ENCODE measurements around the gene MBD3L2.
"Not testable (repeated sequence)": the region's sequence is repeated elsewhere in the genome, so short reads cannot be mapped to it uniquely, and the experiment has no call there.

Gene MBD3L2

GRCh38 chr19:7049021-7049420, at the start of gene MBD3L2:
Gene MBD3L2 (plus strand): TSS chr19:7049321. CDS start chr19:7049374, 53 bp downstream.
- DNase-seq (ENCODE audit: low read depth) = not testable (repeated sequence)

GRCh38 chr19:6999933-7000332, 49.2 kb upstream of the MBD3L2 start:
- no peak for DNase-seq (ENCODE audit: low read depth)

GRCh38 chr19:7000333-7000732, 48.8 kb upstream of the MBD3L2 start:
- no peak for DNase-seq (ENCODE audit: low read depth)

- no peak for DNase-seq (ENCODE audit: low read depth)
Measured at GRCh38 chr19:7000816-7001215, 48.3 kb upstream of the MBD3L2 start.

GRCh38 chr19:7004313-7004931, 44.7 kb upstream of the MBD3L2 start:
- DNase-seq (ENCODE audit: low read depth) = no peak

DNA sequence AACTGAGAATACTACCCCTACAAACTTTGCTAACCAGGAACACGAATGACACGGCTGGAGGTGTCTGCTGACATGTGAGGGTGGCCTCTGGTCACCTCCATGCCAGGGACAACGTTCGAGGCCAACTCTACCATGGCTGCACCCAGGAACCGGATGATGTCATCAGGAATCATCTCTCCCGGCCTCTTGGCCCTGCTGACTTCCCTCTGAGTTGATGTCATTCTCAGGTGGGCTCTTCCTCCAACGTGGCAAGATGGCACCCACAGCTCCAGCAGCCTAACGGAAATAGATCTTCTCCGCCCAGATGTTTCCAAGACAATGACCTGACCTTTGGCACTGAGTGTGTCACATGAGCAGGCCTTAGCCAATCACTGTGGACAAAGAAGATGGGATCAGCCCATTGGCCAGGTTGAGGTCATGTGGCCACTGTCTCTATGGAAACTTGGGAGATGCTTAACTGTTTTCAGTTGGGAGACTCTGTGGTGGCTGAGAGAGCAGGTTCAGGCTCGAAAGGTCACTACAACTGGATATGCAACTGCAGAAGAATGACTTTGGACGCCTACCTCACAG, 42.9 kb upstream of the MBD3L2 start:
- DNase-seq (ENCODE audit: low read depth) = no peak

DNA sequence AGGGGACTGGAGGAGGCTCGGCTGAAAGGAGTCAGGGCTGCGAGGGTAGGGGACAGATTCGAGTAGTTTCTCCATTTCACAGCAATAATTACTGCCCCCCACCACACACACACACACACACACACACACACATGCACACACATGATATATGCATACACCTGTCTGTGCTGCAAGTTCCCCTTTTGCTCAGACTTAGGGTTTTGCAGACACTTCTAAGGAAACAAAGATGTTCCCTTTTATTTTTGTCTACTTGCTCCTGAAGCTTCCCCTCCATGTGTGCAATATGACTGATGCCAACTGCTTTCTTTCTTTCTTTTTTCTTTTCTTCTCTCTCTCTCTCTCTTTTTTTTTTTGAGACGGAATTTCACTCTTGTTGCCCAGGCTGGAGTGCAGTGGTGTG, 41.3 kb upstream of the MBD3L2 start:
- no peak for DNase-seq (ENCODE audit: low read depth)

GRCh38 chr19:7010722-7011593, 38.2 kb upstream of the MBD3L2 start:
- no peak for DNase-seq (ENCODE audit: low read depth)

- DNase-seq (ENCODE audit: low read depth) = no peak
Measured at GRCh38 chr19:7013678-7014077, 35.4 kb upstream of the MBD3L2 start.

DNA sequence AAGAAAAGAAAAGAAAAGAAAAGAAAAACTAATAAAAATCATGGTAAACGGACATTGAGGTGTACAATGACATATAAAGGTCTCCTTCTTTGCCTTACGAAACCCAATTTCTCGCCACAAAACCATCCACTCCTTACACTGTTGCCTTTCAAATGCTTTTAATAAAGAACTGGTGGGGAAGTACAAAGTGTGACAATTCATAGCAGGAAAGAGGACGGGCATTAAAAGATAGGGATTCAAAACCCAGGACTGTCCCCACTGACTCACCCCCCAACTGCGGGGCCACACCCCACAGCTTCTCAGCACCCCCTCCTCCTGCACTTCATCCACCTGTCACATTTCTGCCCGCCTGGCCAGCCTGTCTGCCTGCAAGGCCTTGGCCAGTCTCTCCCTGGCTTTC, 30.3 kb upstream of the MBD3L2 start:
- no peak for DNase-seq (ENCODE audit: low read depth)

DNA sequence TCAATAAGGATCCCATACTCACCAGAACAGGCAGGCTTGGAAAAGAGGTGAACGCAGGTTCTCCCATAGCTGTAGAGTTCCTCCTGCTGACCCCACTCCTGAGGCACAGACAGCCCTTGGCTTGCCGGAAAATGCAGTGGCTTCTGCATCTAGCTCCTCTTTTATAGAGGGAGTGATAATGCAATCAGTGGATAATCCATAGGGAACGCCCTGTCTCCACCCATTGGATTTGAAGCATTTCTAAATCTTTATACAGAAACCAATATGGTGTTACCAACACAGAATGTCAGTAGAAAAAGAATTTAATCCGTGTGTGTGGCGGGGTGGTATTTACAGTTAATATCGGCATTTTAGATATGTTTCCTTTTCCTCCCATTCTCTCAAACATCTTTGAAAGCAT, 27.8 kb upstream of the MBD3L2 start, which contains the start of gene MBD3L2B:
MBD3L2B (minus strand) TSS at position 101 of the 400 bp plus-strand sequence; CDS start at position 67, 34 bp downstream.
- DNase-seq (ENCODE audit: low read depth) = not testable (repeated sequence)

- DNase-seq (ENCODE audit: low read depth) = not testable (repeated sequence)
Measured at GRCh38 chr19:7028790-7029189, 20.3 kb upstream of the MBD3L2 start.

- not testable (repeated sequence) for DNase-seq (ENCODE audit: low read depth)
Measured at GRCh38 chr19:7030278-7030677, 18.8 kb upstream of the MBD3L2 start, which contains the start of gene MBD3L5. Gene MBD3L5 (plus strand): TSS chr19:7030578. CDS start chr19:7030612, 34 bp downstream.

GRCh38 chr19:7040079-7040478, 9.0 kb upstream of the MBD3L2 start, which contains the start of gene MBD3L4:
Gene MBD3L4 (minus strand): TSS chr19:7040179. CDS start chr19:7040144, 35 bp downstream.
- DNase-seq (ENCODE audit: low read depth) = not testable (repeated sequence)

DNA sequence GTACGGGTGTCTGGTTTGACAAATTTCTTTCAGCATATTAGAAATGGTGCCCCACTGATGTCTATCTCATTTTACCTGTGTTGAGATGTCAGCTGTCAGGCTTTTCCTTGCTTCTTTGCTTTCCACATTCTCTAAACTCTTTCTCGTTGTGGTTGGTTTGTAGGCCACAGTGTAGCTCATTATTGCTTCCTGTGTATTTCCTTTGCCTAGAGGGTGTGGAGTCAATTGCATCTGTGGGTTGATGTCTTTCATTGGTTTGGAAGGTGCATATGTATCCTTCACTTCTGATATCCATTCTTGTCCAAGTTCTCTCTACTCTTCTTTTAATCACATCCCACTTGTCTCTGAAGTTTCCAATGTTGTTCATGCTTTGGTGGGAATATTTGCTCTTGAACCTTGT, 7.6 kb upstream of the MBD3L2 start:
- DNase-seq (ENCODE audit: low read depth) = not testable (repeated sequence)

DNA sequence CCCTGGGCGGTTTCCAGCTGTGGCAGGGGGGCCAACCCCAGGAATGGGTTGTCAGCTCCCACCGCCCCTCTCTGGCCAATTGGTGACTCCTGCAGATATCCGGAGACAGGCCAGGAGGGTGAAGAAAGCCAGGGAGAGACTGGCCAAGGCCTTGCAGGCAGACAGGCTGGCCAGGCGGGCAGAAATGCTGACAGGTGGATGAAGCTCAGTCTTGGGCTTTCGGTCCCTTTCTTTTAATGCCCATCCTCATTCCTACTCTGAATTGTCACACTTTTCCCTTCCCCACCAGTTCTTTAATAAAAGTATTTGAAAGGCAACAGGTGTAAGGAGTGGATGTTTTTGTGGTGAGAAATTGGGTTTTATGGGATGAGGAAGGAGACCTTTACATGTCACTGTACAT, 2.3 kb downstream of the MBD3L2 start:
- not testable (repeated sequence) for DNase-seq (ENCODE audit: low read depth)

DNA sequence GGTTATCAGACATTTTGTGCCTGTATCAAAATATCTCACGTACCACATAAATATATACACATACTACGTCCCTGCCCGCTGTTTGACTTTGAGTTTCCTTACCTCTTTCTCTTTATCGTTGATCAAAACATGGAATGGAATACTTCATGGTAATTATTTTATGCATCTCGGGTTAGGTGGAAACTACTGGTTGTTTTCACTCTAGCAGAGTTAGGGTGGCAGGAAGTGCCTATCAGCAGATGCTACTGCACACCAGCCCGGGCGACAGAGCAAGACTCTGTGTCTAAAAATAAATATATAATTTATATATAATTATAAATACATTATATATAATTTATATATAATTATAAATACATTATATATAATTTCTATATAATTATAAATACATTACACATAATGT, 3.8 kb downstream of the MBD3L2 start:
- DNase-seq (ENCODE audit: low read depth) = not testable (repeated sequence)

DNA sequence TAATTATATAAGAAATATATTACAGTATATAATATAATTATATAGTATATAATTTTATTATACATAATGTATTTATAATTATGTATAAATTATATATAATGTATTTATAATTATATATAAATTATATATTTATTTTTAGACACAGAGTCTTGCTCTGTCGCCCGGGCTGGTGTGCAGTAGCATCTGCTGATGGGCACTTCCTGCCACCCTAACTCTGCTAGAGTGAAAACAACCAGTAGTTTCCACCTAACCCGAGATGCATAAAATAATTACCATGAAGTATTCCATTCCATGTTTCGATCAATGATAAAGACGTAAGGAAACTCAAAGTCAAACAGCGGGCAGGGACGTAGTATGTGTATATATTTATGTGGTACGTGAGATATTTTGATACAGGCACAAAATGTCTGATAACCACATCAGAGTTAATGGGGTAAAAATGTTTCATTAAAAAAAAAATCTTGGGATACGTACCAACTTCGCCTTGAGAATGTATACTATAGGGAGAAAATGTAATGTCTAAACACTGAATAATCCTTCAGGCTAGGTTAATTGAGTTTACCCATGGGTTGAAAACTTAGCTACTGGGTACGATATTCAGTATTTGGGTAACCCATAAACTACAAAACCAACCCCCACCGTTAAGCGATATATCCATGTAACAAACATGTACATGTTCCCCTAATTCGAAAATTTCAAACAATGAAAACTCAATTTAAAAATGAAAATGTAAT, 5.7 kb downstream of the MBD3L2 start:
- not testable (repeated sequence) for DNase-seq (ENCODE audit: low read depth)

DNA sequence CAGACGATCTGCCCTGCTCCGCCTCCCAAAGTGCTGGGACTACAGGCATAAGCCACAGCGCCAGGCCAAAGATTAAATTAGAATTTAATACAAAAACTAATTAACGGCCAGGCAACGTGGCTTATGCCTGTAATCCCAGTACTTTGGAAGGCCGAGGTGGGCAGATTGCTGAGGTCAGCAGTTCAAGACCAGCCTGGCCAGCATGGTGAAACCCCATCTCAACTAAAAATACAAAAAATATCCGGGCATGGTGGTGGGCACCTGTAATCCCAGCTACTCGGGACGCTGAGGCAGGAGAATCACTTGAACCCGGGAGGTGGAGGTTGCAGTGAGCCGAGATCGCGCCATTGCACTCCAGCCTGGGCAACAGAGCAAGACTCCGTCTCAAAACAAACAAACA, 6.6 kb downstream of the MBD3L2 start:
- DNase-seq (ENCODE audit: low read depth) = not testable (repeated sequence)

DNA sequence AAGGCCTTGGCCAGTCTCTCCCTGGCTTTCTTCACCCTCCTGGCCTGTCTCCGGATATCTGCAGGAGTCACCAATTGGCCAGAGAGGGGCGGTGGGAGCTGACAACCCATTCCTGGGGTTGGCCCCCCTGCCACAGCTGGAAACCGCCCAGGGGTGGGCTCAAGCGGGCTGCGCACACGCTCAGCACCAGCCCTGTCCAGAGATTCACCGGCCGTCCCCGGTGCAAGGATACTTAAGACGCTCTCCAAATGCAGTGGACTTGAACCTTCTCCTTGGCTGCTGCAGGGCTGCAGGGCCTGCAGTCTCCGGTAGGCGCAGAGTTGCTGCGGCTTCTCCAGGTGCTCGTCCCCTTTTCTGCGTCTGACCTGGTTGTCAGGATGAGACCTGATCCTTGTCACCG, 7.2 kb downstream of the MBD3L2 start:
- not testable (repeated sequence) for DNase-seq (ENCODE audit: low read depth)

DNA sequence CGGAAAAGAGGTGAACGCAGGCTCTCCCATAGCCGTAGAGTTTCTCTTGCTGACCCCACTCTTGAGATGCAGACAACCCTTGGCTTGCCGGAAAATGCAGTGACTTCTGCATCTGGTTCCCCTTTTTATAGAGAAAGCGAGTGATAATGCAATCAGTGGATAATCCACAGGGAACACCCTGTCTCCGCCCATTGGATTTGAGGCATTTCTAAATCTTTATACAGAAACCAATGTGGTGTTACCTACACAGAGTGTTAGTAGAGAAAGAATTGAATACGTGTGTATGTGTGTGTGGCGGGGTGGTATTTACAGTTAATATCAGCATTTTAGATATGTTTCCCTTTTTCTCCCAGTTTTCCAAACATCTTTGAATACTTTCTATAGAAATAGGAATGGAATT, 9.5 kb downstream of the MBD3L2 start, which contains the start of gene MBD3L3:
MBD3L3 (minus strand) TSS at position 101 of the 400 bp plus-strand sequence; CDS start at position 30, 71 bp downstream.
- DNase-seq (ENCODE audit: low read depth) = not testable (repeated sequence)

DNA sequence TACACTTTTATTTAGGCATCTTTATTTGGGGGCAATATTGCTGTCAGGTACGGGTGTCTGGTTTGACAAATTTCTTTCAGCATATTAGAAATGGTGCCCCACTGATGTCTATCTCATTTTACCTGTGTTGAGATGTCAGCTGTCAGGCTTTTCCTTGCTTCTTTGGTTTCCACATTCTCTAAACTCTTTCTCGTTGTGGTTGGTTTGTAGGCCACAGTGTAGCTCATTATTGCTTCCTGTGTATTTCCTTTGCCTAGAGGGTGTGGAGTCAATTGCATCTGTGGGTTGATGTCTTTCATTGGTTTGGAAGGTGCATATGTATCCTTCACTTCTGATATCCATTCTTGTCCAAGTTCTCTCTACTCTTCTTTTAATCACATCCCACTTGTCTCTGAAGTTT, 10.9 kb downstream of the MBD3L2 start:
- not testable (repeated sequence) for DNase-seq (ENCODE audit: low read depth)
